ENCODE measurements around the gene FERMT2. TPM values are rescaled to one million over a fixed set of nuclear protein-coding genes. Genes with fewer than 3 reads are reported as not detected.

Gene FERMT2
- total RNA-seq (100 to 1,000 TPM in 2 of 5 donors, 10 to 100 TPM in 3; 44.3 to 213 (median 90.9) TPM), polyA plus RNA-seq (10 to 100 TPM; 25.9 to 41.9 (median 28.3) TPM)
- long read RNA-seq, donor 1, partial matches to known transcripts: 14 of 19 reads
- long read RNA-seq, donor 1, other reads (novel, unspliced or antisense): 0 of 19 reads
- long read RNA-seq, donor 2, transcript FERMT2-201 (15 exons, 3,338 nt): major isoform, 5 of 13 reads
- long read RNA-seq, donor 2, partial matches to known transcripts: 8 of 13 reads
- long read RNA-seq, donor 2, other reads (novel, unspliced or antisense): 0 of 13 reads
- long read RNA-seq, donor 3, partial matches to known transcripts: 0 of 1 reads
- long read RNA-seq, donor 3, other reads (novel, unspliced or antisense): 0 of 1 reads
- long read RNA-seq, donor 4, partial matches to known transcripts: 0 of 1 reads
- long read RNA-seq, donor 4, other reads (novel, unspliced or antisense): 0 of 1 reads
- long read RNA-seq, donor 5, transcript FERMT2-201 (15 exons, 3,338 nt): major isoform, 6 of 21 reads
- long read RNA-seq, donor 5, partial matches to known transcripts: 15 of 21 reads
- long read RNA-seq, donor 5, other reads (novel, unspliced or antisense): 0 of 21 reads
- long read RNA-seq, donor 6, transcript FERMT2-201 (15 exons, 3,338 nt): major isoform, 5 of 32 reads
- long read RNA-seq, donor 6, partial matches to known transcripts: 24 of 32 reads
- long read RNA-seq, donor 6, other reads (novel, unspliced or antisense): 0 of 32 reads
- long read RNA-seq, donor 7, transcript FERMT2-201 (15 exons, 3,338 nt): major isoform, 5 of 42 reads
- long read RNA-seq, donor 7, partial matches to known transcripts: 36 of 42 reads
- long read RNA-seq, donor 7, other reads (novel, unspliced or antisense): 0 of 42 reads
- long read RNA-seq, donor 8, transcript FERMT2-201 (15 exons, 3,338 nt): major isoform, 7 of 16 reads
- long read RNA-seq, donor 8, partial matches to known transcripts: 9 of 16 reads
- long read RNA-seq, donor 8, other reads (novel, unspliced or antisense): 0 of 16 reads
- long read RNA-seq, donor 9, partial matches to known transcripts: 33 of 38 reads
- long read RNA-seq, donor 9, other reads (novel, unspliced or antisense): 0 of 38 reads
- long read RNA-seq, donor 10, partial matches to known transcripts: 0 of 3 reads
- long read RNA-seq, donor 10, other reads (novel, unspliced or antisense): 0 of 3 reads

- Histone ChIP-seq H3K36me3 (peaks cover 0 to 9% (median 5%) of the 10 kb centered on the region in 4 donors), H3K9me3 (no peaks in the 10 kb centered on the region), H3K4me3 (peak within 1 kb of the TSS; percentile 72 to 94 (median 87)), H3K27ac (peak within 1 kb of the TSS; percentile 89 to 99 (median 97)), H3K4me1 (peaks cover 8 to 52% (median 30%) of the 10 kb centered on the region in 4 donors), H3K27me3 (peaks cover 0 to 25% (median 10%) of the 10 kb centered on the region in 3 donors)
- TF ChIP-seq POLR2A (IDR thresholded peaks at IDR 0.05) (no peak), POLR2AphosphoS5 (IDR thresholded peaks at IDR 0.05) (peak; percentile 59 to 78 (median 69))
- intact Hi-C loops (cut with DNase I; ENCODE audit: low total_unique reads): no loop called here
- WGBS, 5 donors: 0 to 2% (median 1%) methylated on average over 30 to 94 of the region's 95 CpGs
- DNase-seq: peak; percentile 86 to 97
Observed at GRCh38 chr14:52950898-52951680, at the start of gene FERMT2. FERMT2 (minus strand) TSS chr14:52951050; CDS start chr14:52950568, 482 bp downstream.

- peak overlapping the region in 3 of 5 donors; percentile 35 to 52 (median 51) for H3K27ac ChIP-seq
- H3K4me3 ChIP-seq: no peak overlapping the region
- H3K27me3 ChIP-seq: no peaks in the 10 kb centered on the region
- intact Hi-C loops (cut with DNase I; ENCODE audit: low total_unique reads): no loop called here
- TF ChIP-seq POLR2A (IDR thresholded peaks at IDR 0.05): no peak
- TF ChIP-seq CTCF (IDR thresholded peaks at IDR 0.05): no peak
- no peak for TF ChIP-seq EP300 (IDR thresholded peaks at IDR 0.05)
- TF ChIP-seq POLR2AphosphoS5 (IDR thresholded peaks at IDR 0.05): no peak
- WGBS, 5 donors: 68 to 76% (median 68%) methylated on average over 6 of the region's 6 CpGs
- DNase-seq: peak in 1 of 2 donors; percentile 85
- H3K36me3 ChIP-seq: no peaks in the 10 kb centered on the region
- H3K9me3 ChIP-seq: no peaks in the 10 kb centered on the region
- H3K4me1 ChIP-seq: peaks cover 0 to 18% (median 3%) of the 10 kb centered on the region in 4 donors
Observed at GRCh38 chr14:52998376-52999015, 47.6 kb upstream of the FERMT2 start.

GRCh38 chr14:52996493-52996892 lies 45.6 kb upstream of the FERMT2 start:
- no peaks in the 10 kb centered on the region for H3K9me3 ChIP-seq
- no peak for DNase-seq
- TF ChIP-seq CTCF (IDR thresholded peaks at IDR 0.05) (no peak), EP300 (IDR thresholded peaks at IDR 0.05) (no peak), POLR2A (IDR thresholded peaks at IDR 0.05) (no peak), POLR2AphosphoS5 (IDR thresholded peaks at IDR 0.05) (no peak)
- no peaks in the 10 kb centered on the region for H3K27me3 ChIP-seq
- 70 to 94% (median 88%) methylated on average over 2 of the region's 2 CpGs for WGBS, 5 donors
- H3K4me1 ChIP-seq: peaks cover 0 to 12% (median 3%) of the 10 kb centered on the region in 4 donors
- no peak overlapping the region for H3K4me3 ChIP-seq
- no peaks in the 10 kb centered on the region for H3K36me3 ChIP-seq
- intact Hi-C loops (cut with DNase I; ENCODE audit: low total_unique reads): no loop called here
- H3K27ac ChIP-seq: no peak overlapping the region

- Histone ChIP-seq H3K4me1 (peaks cover 0 to 12% (median 3%) of the 10 kb centered on the region in 4 donors), H3K36me3 (no peaks in the 10 kb centered on the region), H3K4me3 (no peak overlapping the region), H3K9me3 (no peaks in the 10 kb centered on the region), H3K27ac (no peak overlapping the region), H3K27me3 (no peaks in the 10 kb centered on the region)
- intact Hi-C loops (cut with DNase I; ENCODE audit: low total_unique reads): no loop called here
- TF ChIP-seq EP300 (IDR thresholded peaks at IDR 0.05): no peak
- TF ChIP-seq POLR2AphosphoS5 (IDR thresholded peaks at IDR 0.05): no peak
- TF ChIP-seq CTCF (IDR thresholded peaks at IDR 0.05): no peak
- TF ChIP-seq POLR2A (IDR thresholded peaks at IDR 0.05): no peak
- DNase-seq: no peak
- 58 to 85% (median 69%) methylated on average over 1 of the region's 1 CpG for WGBS, 5 donors
Observed at GRCh38 chr14:52995998-52996397, 45.1 kb upstream of the FERMT2 start.
